Measurements from ENCODE around the gene LGMN.

DNA sequence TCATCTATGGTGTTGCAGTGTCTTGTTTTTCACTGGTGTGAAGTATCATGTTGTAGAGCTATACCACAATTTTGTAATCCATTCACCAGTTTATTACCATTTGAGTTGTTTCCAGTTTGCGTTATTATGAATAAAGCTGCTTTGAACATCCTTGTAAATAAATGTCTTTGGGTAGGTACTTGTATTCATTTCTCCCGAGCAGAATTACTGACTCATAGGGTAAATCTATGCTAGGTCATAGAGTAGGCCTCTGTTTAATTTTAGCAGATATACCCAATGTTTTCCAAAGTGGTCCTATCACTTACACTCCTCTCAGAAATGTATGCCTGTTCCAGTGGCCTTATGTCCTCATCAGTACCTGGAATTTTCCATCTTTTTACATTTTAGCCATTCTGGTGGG is 39.1 kb upstream of the LGMN start:
- TF ChIP-seq POLR2A (IDR thresholded peaks at IDR 0.05; ENCODE audit: low read depth, low read length) (no peak), POLR2AphosphoS5 (IDR thresholded peaks at IDR 0.05; ENCODE audit: low read depth, low read length) (no peak), TAF1 (IDR thresholded peaks at IDR 0.05; ENCODE audit: low read depth, low read length) (no peak), SPI1 (IDR thresholded peaks at IDR 0.05; ENCODE audit: low read depth, low read length) (no peak), PAX5 (IDR thresholded peaks at IDR 0.05; ENCODE audit: insufficient read depth, low read length, severe bottlenecking) (no peak)
